Loucy (cell line): ENCODE data around the gene ASB11.

Experiments used
- H2AFZ ChIP-seq: fragments of 200-600 bp; sonication (generic); 2 replicates; pipeline ENCODE4 v1.6.0; 2016; ENCODE audit warnings: antibody characterized with exemption, mild to moderate bottlenecking, low read length, moderate library complexity
- H3F3A ChIP-seq: fragments of 200-600 bp; 2 replicates; pipeline ENCODE4 v1.6.0; 2016; ENCODE audit warnings: antibody characterized with exemption, low read depth, mild to moderate bottlenecking
- H3K27me3 ChIP-seq: fragments of 200-600 bp; sonication (generic); 2 replicates; pipeline ENCODE4 v1.6.1; 2014; ENCODE audit warnings: low read length, mild to moderate bottlenecking; ENCODE audit not compliant: insufficient read depth, poor library complexity, severe bottlenecking
- H3K36me3 ChIP-seq: fragments of 200-600 bp; sonication (generic); 2 replicates; pipeline ENCODE4 v1.6.1; 2016; ENCODE audit warnings: low read length; ENCODE audit not compliant: insufficient read depth
- H3K4me1 ChIP-seq: fragments of 200-600 bp; sonication (generic); 2 replicates; pipeline ENCODE4 v1.5.1; 2014; ENCODE audit warnings: low read length, mild to moderate bottlenecking; ENCODE audit not compliant: insufficient read depth, poor library complexity, severe bottlenecking
- H3K4me2 ChIP-seq: fragments of 200-600 bp; sonication (generic); 2 replicates; pipeline ENCODE4 v1.6.0; 2014; ENCODE audit warnings: antibody characterized with exemption, low read length, low read depth, mild to moderate bottlenecking; ENCODE audit not compliant: poor library complexity, severe bottlenecking
- H3K4me3 ChIP-seq: fragments of 200-600 bp; sonication (generic); 2 replicates; pipeline ENCODE4 v1.5.1; 2014; ENCODE audit warnings: low read length, mild to moderate bottlenecking, mixed read lengths; ENCODE audit not compliant: poor library complexity, severe bottlenecking
- H3K79me2 ChIP-seq: fragments of 200-600 bp; sonication (generic); 2 replicates; pipeline ENCODE4 v1.6.1; 2014; ENCODE audit warnings: low read length; ENCODE audit not compliant: insufficient read depth
- H3K9ac ChIP-seq: fragments of 200-600 bp; sonication (generic); 2 replicates; pipeline ENCODE4 v1.6.0; 2014; ENCODE audit warnings: mild to moderate bottlenecking, low read depth, low read length, moderate library complexity; ENCODE audit not compliant: poor library complexity, severe bottlenecking
- H3K9me2 ChIP-seq: fragments of 200-600 bp; sonication (generic); replicated peaks from 2 replicates; pipeline ENCODE4 v1.6.1; 2016; ENCODE audit warnings: low read depth, low read length, mixed read lengths
- H3K9me3 ChIP-seq: fragments of 200-600 bp; sonication (generic); 2 replicates; pipeline ENCODE4 v1.6.1; 2014; ENCODE audit warnings: mild to moderate bottlenecking, antibody characterized with exemption, low read length, low read depth; ENCODE audit not compliant: insufficient read depth
- H4K20me1 ChIP-seq: fragments of 200-600 bp; sonication (generic); 2 replicates; pipeline ENCODE4 v1.6.0; 2014; ENCODE audit warnings: antibody characterized with exemption, low read length, mild to moderate bottlenecking; ENCODE audit not compliant: insufficient read depth, poor library complexity, severe bottlenecking
- EZH2phosphoT487 ChIP-seq: fragments of 200-600 bp; IDR thresholded peaks from 2 replicates; pipeline ENCODE4 v1.6.1; 2018; ENCODE audit warnings: antibody characterized with exemption, mild to moderate bottlenecking, moderate library complexity, borderline replicate concordance
- TF ChIP-seq, protein P1 (sequence below): fragments of 200-600 bp; sonication (generic); conservative IDR thresholded peaks from 2 replicates; pipeline ENCODE4 v1.5.1; 2014; ENCODE audit warnings: mild to moderate bottlenecking, antibody characterized with exemption, low read length

ASB11 gene

DNA sequence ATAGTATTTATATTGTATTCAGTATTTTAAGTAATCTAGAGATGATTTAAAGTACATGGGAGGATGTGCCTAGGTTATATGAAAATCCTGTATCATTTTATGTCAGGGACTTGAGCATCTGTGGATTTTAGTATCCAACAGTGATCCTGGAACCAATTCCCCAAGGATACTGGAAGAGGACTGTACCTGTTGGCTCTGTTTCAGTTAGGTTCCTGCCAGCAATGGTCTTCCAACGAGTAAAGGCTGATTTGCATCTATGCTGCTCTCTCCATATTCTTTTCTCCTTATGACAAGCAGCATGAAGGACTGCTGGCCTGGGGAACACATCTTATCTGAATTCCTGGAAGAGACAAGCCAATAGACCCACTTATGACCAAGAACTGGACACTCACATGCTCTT is 80.4 kb downstream of the ASB11 start:
- no peaks in the 10 kb centered on the region for H3K9me3 ChIP-seq
- TF ChIP-seq, protein P1, sequence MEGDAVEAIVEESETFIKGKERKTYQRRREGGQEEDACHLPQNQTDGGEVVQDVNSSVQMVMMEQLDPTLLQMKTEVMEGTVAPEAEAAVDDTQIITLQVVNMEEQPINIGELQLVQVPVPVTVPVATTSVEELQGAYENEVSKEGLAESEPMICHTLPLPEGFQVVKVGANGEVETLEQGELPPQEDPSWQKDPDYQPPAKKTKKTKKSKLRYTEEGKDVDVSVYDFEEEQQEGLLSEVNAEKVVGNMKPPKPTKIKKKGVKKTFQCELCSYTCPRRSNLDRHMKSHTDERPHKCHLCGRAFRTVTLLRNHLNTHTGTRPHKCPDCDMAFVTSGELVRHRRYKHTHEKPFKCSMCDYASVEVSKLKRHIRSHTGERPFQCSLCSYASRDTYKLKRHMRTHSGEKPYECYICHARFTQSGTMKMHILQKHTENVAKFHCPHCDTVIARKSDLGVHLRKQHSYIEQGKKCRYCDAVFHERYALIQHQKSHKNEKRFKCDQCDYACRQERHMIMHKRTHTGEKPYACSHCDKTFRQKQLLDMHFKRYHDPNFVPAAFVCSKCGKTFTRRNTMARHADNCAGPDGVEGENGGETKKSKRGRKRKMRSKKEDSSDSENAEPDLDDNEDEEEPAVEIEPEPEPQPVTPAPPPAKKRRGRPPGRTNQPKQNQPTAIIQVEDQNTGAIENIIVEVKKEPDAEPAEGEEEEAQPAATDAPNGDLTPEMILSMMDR = no peak
- TF ChIP-seq EZH2phosphoT487 = no peak
- no peaks in the 10 kb centered on the region for H3K4me1 ChIP-seq
- no peak overlapping the region for H3K9ac ChIP-seq
- H3K9me2 ChIP-seq = no peaks in the 10 kb centered on the region
- H4K20me1 ChIP-seq = no peaks in the 10 kb centered on the region
- H3K4me3 ChIP-seq = no peak overlapping the region
- H3F3A ChIP-seq = no peaks in the 10 kb centered on the region
- H3K79me2 ChIP-seq = no peaks in the 10 kb centered on the region
- no peaks in the 10 kb centered on the region for H3K27me3 ChIP-seq
- no peaks in the 10 kb centered on the region for H3K36me3 ChIP-seq
- no peak overlapping the region for H2AFZ ChIP-seq
- H3K4me2 ChIP-seq = no peak overlapping the region

- Histone ChIP-seq H3K9me3 (no peaks in the 10 kb centered on the region), H3K4me1 (no peaks in the 10 kb centered on the region), H4K20me1 (no peaks in the 10 kb centered on the region), H3F3A (no peaks in the 10 kb centered on the region), H3K9me2 (no peaks in the 10 kb centered on the region), H3K4me3 (no peak overlapping the region), H3K79me2 (no peaks in the 10 kb centered on the region), H3K36me3 (no peaks in the 10 kb centered on the region), H3K27me3 (no peaks in the 10 kb centered on the region), H3K4me2 (no peak overlapping the region), H2AFZ (no peak overlapping the region), H3K9ac (no peak overlapping the region)
- TF ChIP-seq EZH2phosphoT487 = no peak
- TF ChIP-seq, protein P1 = no peak
These were observed 81.9 kb downstream of the ASB11 start for GRCh38 chrX:15233416-15234015.
